Tibial artery (tissue), 4 donors: ENCODE data around the gene ASIC4.

ENCODE experiments used
- DNase-seq, 2 donors: peaks; one replicate each; pipeline ENCODE4 v3.0.0-alpha.2; 2019
- H3K27ac ChIP-seq, 2 donors: fragments of 200-600 bp; sonication (generic) in 1 of 2; 1 replicate in 1 of 2; 2 replicates in 1 of 2; pipeline ENCODE4 v1.5.1; 2018 to 2019; ENCODE audit warnings: mild to moderate bottlenecking in 1 of 2
- H3K27me3 ChIP-seq, 2 donors: fragments of 200-600 bp; sonication (generic) in 1 of 2; one replicate each; pipeline versions ENCODE4 v1.5.1 to v1.6.0; 2016 to 2019
- H3K36me3 ChIP-seq, 3 donors: fragments of 200-600 bp; sonication (generic) in 2 of 3; one replicate each; pipeline ENCODE4 v1.5.1; 2016 to 2019; ENCODE audit warnings: mild to moderate bottlenecking in 2 of 3
- H3K4me1 ChIP-seq, 4 donors: fragments of 200-600 bp; sonication (generic) in 2 of 4; 1 replicate in 3 of 4; 2 replicates in 1 of 4; pipeline ENCODE4 v1.5.1; 2016 to 2019
- H3K4me3 ChIP-seq, 2 donors: fragments of 200-600 bp; sonication (generic) in 1 of 2; 1 replicate in 1 of 2; 2 replicates in 1 of 2; pipeline ENCODE4 v1.5.1; 2018 to 2019; ENCODE audit warnings: mild to moderate bottlenecking in 2 of 2
- H3K9me3 ChIP-seq, 3 donors: fragments of 200-600 bp; sonication (generic) in 1 of 3; one replicate each; pipeline ENCODE4 v1.5.1; 2016 to 2019
- intact Hi-C: fragments of 100-400 bp; cut with DNase I; formaldehyde crosslinking; loops from one replicate; pipeline ENCODE4 v1.15.0; 2023; ENCODE audit warnings: low total_unique reads
- TF ChIP-seq, protein P1 (sequence below), 2 experiments: fragments of 200-600 bp in 1 of 2; fragments of 450-650 bp in 1 of 2; IDR thresholded peaks; one replicate each; pipeline ENCODE4 v1.5.1; 2017 to 2019; ENCODE audit warnings: antibody characterized with exemption in 2 of 2, mild to moderate bottlenecking in 1 of 2, moderate library complexity in 1 of 2

The ASIC4 gene

GRCh38 chr2:219477179-219477578 lies 37.1 kb upstream of the ASIC4 start:
- TF ChIP-seq, protein P1, sequence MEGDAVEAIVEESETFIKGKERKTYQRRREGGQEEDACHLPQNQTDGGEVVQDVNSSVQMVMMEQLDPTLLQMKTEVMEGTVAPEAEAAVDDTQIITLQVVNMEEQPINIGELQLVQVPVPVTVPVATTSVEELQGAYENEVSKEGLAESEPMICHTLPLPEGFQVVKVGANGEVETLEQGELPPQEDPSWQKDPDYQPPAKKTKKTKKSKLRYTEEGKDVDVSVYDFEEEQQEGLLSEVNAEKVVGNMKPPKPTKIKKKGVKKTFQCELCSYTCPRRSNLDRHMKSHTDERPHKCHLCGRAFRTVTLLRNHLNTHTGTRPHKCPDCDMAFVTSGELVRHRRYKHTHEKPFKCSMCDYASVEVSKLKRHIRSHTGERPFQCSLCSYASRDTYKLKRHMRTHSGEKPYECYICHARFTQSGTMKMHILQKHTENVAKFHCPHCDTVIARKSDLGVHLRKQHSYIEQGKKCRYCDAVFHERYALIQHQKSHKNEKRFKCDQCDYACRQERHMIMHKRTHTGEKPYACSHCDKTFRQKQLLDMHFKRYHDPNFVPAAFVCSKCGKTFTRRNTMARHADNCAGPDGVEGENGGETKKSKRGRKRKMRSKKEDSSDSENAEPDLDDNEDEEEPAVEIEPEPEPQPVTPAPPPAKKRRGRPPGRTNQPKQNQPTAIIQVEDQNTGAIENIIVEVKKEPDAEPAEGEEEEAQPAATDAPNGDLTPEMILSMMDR (IDR thresholded peaks at IDR 0.05), result no peak
- peak overlapping the region; percentile 76 to 96 for H3K27ac ChIP-seq
- no peaks in the 10 kb centered on the region for H3K27me3 ChIP-seq
- peaks cover 87 to 94% (median 88%) of the 10 kb centered on the region in 3 donors for H3K36me3 ChIP-seq
- no peak overlapping the region for H3K4me3 ChIP-seq
- H3K9me3 ChIP-seq, result no peaks in the 10 kb centered on the region
- DNase-seq, result no peak
- intact Hi-C loops, result loop anchor here (2.0 kb wide), 1 partner anchor 52 kb away; no protein-coding TSS in a partner anchor
- H3K4me1 ChIP-seq, result peaks cover 0 to 38% (median 8%) of the 10 kb centered on the region in 4 donors

- no peak for DNase-seq
- no peaks in the 10 kb centered on the region for H3K9me3 ChIP-seq
- peak overlapping the region; percentile 76 to 96 for H3K27ac ChIP-seq
- intact Hi-C loops, result loop anchor here (2.0 kb wide), 1 partner anchor 51 kb away; no protein-coding TSS in a partner anchor
- H3K27me3 ChIP-seq, result no peaks in the 10 kb centered on the region
- H3K4me3 ChIP-seq, result no peak overlapping the region
- peaks cover 0 to 38% (median 8%) of the 10 kb centered on the region in 4 donors for H3K4me1 ChIP-seq
- TF ChIP-seq, protein P1 (IDR thresholded peaks at IDR 0.05), result no peak
- H3K36me3 ChIP-seq, result peaks cover 87 to 94% (median 90%) of the 10 kb centered on the region in 3 donors
Measured at GRCh38 chr2:219477815-219478214, 36.5 kb upstream of the ASIC4 start.

DNA sequence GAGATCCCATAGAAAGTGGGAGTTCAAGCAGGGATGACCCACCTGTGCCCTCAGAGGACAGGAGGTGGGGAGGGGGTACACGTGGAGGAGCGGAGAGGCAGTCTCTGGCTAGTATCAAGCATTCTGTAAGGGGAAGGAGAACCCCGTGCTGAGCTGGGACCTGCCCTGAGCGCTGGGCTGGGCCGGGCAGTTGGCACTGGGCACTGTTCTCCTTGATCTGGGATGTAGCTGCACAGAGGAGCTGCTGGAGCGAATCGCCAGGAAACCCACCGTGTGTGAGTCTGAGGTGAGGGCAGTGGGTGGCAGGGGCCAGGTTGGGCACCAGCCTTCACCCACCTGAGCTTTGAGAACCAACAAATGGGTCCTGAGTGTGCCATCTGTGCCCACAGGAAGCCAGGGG lies 35.4 kb upstream of the ASIC4 start:
- no peak for DNase-seq
- peaks cover 0 to 33% (median 11%) of the 10 kb centered on the region in 4 donors for H3K4me1 ChIP-seq
- H3K9me3 ChIP-seq, result no peaks in the 10 kb centered on the region
- TF ChIP-seq, protein P1 (IDR thresholded peaks at IDR 0.05), result no peak
- peaks cover 85 to 94% (median 89%) of the 10 kb centered on the region in 3 donors for H3K36me3 ChIP-seq
- intact Hi-C loops, result no loop called here
- H3K27me3 ChIP-seq, result peaks cover 0 to 3% of the 10 kb centered on the region in 2 donors
- H3K4me3 ChIP-seq, result no peak overlapping the region
- peak overlapping the region; percentile 76 to 96 for H3K27ac ChIP-seq

- Histone ChIP-seq H3K36me3 (peaks cover 79 to 94% (median 90%) of the 10 kb centered on the region in 3 donors), H3K27ac (peak overlapping the region; percentile 40 to 96), H3K4me3 (no peak overlapping the region), H3K27me3 (peaks cover 0 to 3% of the 10 kb centered on the region in 2 donors), H3K4me1 (peaks cover 0 to 23% (median 15%) of the 10 kb centered on the region in 4 donors), H3K9me3 (no peaks in the 10 kb centered on the region)
- TF ChIP-seq, protein P1 (IDR thresholded peaks at IDR 0.05), result no peak
- no peak for DNase-seq
- intact Hi-C loops, result no loop called here
Measured at GRCh38 chr2:219480004-219480403, 34.3 kb upstream of the ASIC4 start.

DNA sequence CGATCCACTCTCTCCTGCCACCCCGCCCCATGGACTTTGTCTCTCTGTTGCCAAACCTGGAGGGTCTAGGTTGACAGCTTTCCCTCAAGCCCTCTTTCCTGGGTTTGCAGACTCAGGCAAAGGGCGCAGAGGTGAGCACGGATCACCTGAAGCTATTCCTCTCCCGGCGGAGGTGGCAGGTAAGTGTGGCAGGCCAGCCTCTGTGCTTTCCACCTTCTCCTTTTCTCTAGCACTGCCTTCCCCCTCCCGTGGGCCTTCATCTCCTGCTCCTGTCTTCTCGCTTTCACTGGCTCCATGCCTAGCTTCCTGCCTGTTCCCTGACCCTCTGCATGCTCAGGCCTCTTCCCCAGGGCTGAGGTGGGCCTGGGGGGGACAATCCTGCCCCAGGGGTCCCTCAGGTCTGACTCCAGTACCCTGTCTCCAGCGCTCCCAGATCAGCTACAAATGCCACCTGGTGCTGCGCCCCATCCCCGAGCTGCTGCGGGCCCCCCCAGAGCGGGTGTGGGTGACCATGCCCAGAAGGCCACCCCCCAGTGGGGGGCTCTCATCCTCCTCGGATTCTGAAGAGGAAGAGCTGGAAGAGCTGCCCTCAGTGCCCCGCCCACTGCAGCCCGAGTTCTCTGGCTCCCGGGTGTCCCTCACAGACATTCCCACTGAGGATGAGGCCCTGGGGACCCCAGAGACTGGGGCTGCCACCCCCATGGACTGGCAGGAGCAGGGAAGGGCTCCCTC lies 31.4 kb upstream of the ASIC4 start:
- intact Hi-C loops, result no loop called here
- TF ChIP-seq, protein P1 (IDR thresholded peaks at IDR 0.05), result no peak
- Histone ChIP-seq H3K4me1 (peaks cover 0 to 7% (median 3%) of the 10 kb centered on the region in 4 donors), H3K4me3 (no peak overlapping the region), H3K27ac (peak overlapping the region; percentile 58 to 96), H3K27me3 (peaks cover 0 to 3% of the 10 kb centered on the region in 2 donors), H3K9me3 (no peaks in the 10 kb centered on the region), H3K36me3 (peaks cover 78 to 100% (median 96%) of the 10 kb centered on the region in 3 donors)
- DNase-seq, result no peak
